Endodermal cell (in vitro differentiated cells): ENCODE results near the gene RBM27. TPM values are rescaled to one million over a fixed set of nuclear protein-coding genes. Genes with fewer than 3 reads are reported as not detected.
"Not testable (repeated sequence)": the region's sequence is repeated elsewhere in the genome, so short reads cannot be mapped to it uniquely, and the experiment has no call there.

Source experiments
- DNase-seq: peaks from one replicate; pipeline ENCODE4 v3.0.0-alpha.2; 2017
- H3K27ac ChIP-seq: 2 replicates; pipeline ENCODE4 v1.5.1; 2013; ENCODE audit warnings: mild to moderate bottlenecking, low read depth, low read length, moderate library complexity
- H3K27me3 ChIP-seq: 2 replicates; pipeline ENCODE4 v1.6.1; 2013; ENCODE audit warnings: mild to moderate bottlenecking, low read length, moderate library complexity; ENCODE audit not compliant: insufficient read depth, control insufficient read depth, poor library complexity, severe bottlenecking
- H3K36me3 ChIP-seq: 2 replicates; pipeline ENCODE4 v1.7.0; 2013; ENCODE audit warnings: mild to moderate bottlenecking, low read length, moderate library complexity; ENCODE audit not compliant: control insufficient read depth, insufficient read depth
- H3K4me1 ChIP-seq: one replicate; pipeline ENCODE4 v1.7.0; 2013; ENCODE audit warnings: low read length; ENCODE audit not compliant: control insufficient read depth, insufficient read depth
- H3K4me3 ChIP-seq: 2 replicates; pipeline ENCODE4 v1.5.1; 2013; ENCODE audit warnings: mild to moderate bottlenecking, low read length, moderate library complexity
- H3K9ac ChIP-seq: 2 replicates; pipeline ENCODE4 v1.6.1; 2013; ENCODE audit warnings: mild to moderate bottlenecking, low read length, moderate library complexity; ENCODE audit not compliant: poor library complexity, severe bottlenecking; ENCODE audit errors: extremely low read depth
- H3K9me3 ChIP-seq: 2 replicates; pipeline ENCODE4 v1.6.1; 2013; ENCODE audit warnings: mild to moderate bottlenecking, low read length, moderate library complexity; ENCODE audit not compliant: control insufficient read depth
- H3K27ac Mint-ChIP-seq: 2 replicates; pipeline ENCODE4 v1.8.0; 2020; ENCODE audit warnings: mixed read lengths
- H3K27me3 Mint-ChIP-seq: 2 replicates; pipeline ENCODE4 v1.8.0; 2021; ENCODE audit warnings: mild to moderate bottlenecking, mixed read lengths; ENCODE audit not compliant: insufficient read depth
- H3K36me3 Mint-ChIP-seq: 2 replicates; pipeline ENCODE4 v1.8.0; 2020; ENCODE audit warnings: low read depth, mixed read lengths
- H3K4me1 Mint-ChIP-seq: 2 replicates; pipeline ENCODE4 v1.8.0; 2020; ENCODE audit warnings: mixed read lengths
- H3K4me3 Mint-ChIP-seq: 2 replicates; pipeline ENCODE4 v1.8.0; 2020; ENCODE audit warnings: mild to moderate bottlenecking, moderate library complexity, mixed read lengths
- H3K9me3 Mint-ChIP-seq: 2 replicates; pipeline ENCODE4 v1.8.0; 2020; ENCODE audit warnings: mild to moderate bottlenecking, mixed read lengths
- CTCF ChIP-seq: fragments of 200-600 bp; sonication (generic); conservative IDR thresholded peaks from 2 replicates; pipeline ENCODE4 v1.5.0; 2021; ENCODE audit warnings: antibody characterized with exemption, mild to moderate bottlenecking
- WGBS, 2 experiments: methylation state at CpG; one replicate each; pipeline versions ENCODE4 v1.1.5 to v1.1.7; 2013; ENCODE audit warnings: missing lambda C conversion rate in 2 of 2, mixed read lengths in 1 of 2; ENCODE audit not compliant: insufficient coverage in 1 of 2, insufficient read length in 1 of 2; 5-methylcytosine and 5-hydroxymethylcytosine counted together
- total RNA-seq, 2 donors: library from RNA; stranded (reverse); fragmentation: NEBNext Ultra II Directional in 1 of 2; extraction: Animal tissue kit (Norgen Biotek cat#: 25700) in 1 of 2; gene quantifications; 2 replicates in 1 of 2; 3 replicates in 1 of 2; pipeline ENCODE4 v1.2.1, GENCODE V29; 2021

Gene RBM27
- total RNA-seq, 2 donors from 2014 or later: 26.9 to 30.9 TPM

GRCh38 chr5:146193285-146193684 lies 10.1 kb upstream of the RBM27 start:
- peaks cover under 1% of the 10 kb centered on the region for H3K27me3 Mint-ChIP-seq
- no peaks in the 10 kb centered on the region for H3K36me3 Mint-ChIP-seq
- Histone ChIP-seq H3K27ac (no peak overlapping the region), H3K9me3 (no peaks in the 10 kb centered on the region), H3K4me1 (no peaks in the 10 kb centered on the region), H3K27me3 (no peaks in the 10 kb centered on the region), H3K9ac (no peak overlapping the region), H3K36me3 (no peaks in the 10 kb centered on the region), H3K4me3 (no peak overlapping the region)
- H3K27ac Mint-ChIP-seq: no peak overlapping the region
- no peak for DNase-seq
- TF ChIP-seq CTCF: no peak
- no peak overlapping the region for H3K4me3 Mint-ChIP-seq
- WGBS, 2 experiments: 90 to 91% methylated on average over 1 of the region's 1 CpG
- no peaks in the 10 kb centered on the region for H3K4me1 Mint-ChIP-seq
- no peaks in the 10 kb centered on the region for H3K9me3 Mint-ChIP-seq

- not testable (repeated sequence) for H3K9me3 Mint-ChIP-seq, H3K27me3 ChIP-seq, H3K27ac Mint-ChIP-seq, H3K36me3 ChIP-seq, H3K27me3 Mint-ChIP-seq, H3K4me3 Mint-ChIP-seq, H3K4me3 ChIP-seq, H3K4me1 Mint-ChIP-seq, H3K27ac ChIP-seq, H3K4me1 ChIP-seq, H3K9ac ChIP-seq, H3K36me3 Mint-ChIP-seq, H3K9me3 ChIP-seq, DNase-seq
- whole genome bisulfite sequencing, 2 experiments: 86 to 89% methylated on average over 2 to 4 of the region's 4 CpGs
These were observed 8.4 kb upstream of the RBM27 start for GRCh38 chr5:146194997-146195396.

GRCh38 chr5:146196459-146197048 lies 6.9 kb upstream of the RBM27 start:
- Mint-ChIP-seq H3K4me3 (no peak overlapping the region), H3K27ac (no peak overlapping the region), H3K9me3 (no peaks in the 10 kb centered on the region), H3K4me1 (no peaks in the 10 kb centered on the region), H3K27me3 (peaks cover 2% of the 10 kb centered on the region), H3K36me3 (no peaks in the 10 kb centered on the region)
- Histone ChIP-seq H3K27ac (no peak overlapping the region), H3K27me3 (no peaks in the 10 kb centered on the region), H3K9ac (no peak overlapping the region), H3K4me3 (no peak overlapping the region), H3K4me1 (no peaks in the 10 kb centered on the region), H3K36me3 (no peaks in the 10 kb centered on the region), H3K9me3 (no peaks in the 10 kb centered on the region)
- TF ChIP-seq CTCF: no peak
- DNase-seq: no peak
- whole genome bisulfite sequencing, 2 experiments: 94 to 100% methylated on average over 4 to 6 of the region's 6 CpGs
